DMS153 treated with DMSO at 0.1 percent for 48 hours (cell line): ENCODE data around the gene KCNH6.

ENCODE experiments used
- DNase-seq: peaks from one replicate; lab custom pipeline; 2025; ENCODE audit not compliant: unreplicated experiment; lab: John Stamatoyannopoulos, UW

The KCNH6 gene

GRCh38 chr17:63523253-63523855 is at the start of gene KCNH6:
Gene KCNH6, plus strand, starts transcription at chr17:63523358. Its CDS starts 56 bp downstream, at chr17:63523414.
- peak; percentile 84 for DNase-seq

GRCh38 chr17:63474174-63474573 is 49.0 kb upstream of the KCNH6 start:
- peak; percentile 55 for DNase-seq

DNA sequence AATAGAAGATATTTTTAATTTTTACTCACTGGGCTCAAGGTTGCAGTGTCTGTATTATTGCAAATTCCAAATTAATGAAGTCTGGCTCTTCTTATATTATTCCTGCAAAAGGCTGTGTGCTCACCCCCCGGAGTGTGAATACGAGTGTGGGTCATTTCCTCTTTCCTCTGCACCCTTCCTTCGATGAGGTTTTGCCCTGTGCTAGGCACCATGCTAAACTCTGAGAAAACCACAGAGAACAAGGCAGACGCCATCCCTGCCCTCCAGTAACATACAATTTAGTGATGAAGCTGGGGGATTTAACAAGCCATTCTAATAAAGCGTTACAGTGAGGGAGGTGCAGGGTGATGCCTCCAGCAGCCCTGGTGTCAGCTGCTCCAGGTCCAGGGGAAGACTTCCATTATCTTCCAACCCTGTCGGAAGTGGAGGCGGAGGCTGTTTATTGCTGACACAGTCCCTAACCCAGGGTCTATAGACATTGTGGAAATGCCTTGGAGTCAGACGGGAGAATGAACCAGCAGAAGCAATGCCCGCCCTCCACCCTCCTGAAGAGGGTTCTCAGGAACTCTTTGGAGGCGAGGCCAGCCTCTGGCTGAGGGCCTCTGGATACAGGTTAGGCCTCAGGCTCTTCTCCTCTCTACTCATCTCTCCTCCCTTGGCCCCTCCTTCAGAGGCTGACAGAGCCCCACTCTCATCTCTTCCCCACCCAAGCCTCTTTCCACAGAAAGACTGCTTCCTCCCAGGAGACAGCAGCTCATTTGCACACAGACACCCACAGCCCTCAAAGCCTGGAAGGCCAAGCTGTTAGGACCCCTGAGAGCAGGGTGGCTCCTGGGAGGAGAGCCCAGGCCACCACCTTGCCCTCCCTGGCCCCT is 48.3 kb upstream of the KCNH6 start:
- no peak for DNase-seq

- DNase-seq = no peak
These were observed 47.4 kb upstream of the KCNH6 start for GRCh38 chr17:63475491-63476412.

- DNase-seq = no peak
These were observed 46.7 kb upstream of the KCNH6 start for GRCh38 chr17:63476459-63476853.

- peak; percentile 60 for DNase-seq
These were observed 46.2 kb upstream of the KCNH6 start, which contains the start of gene ACE for GRCh38 chr17:63476854-63477479. Gene ACE, plus strand, starts transcription at chr17:63477061. Its CDS starts 34 bp downstream, at chr17:63477095.

- peak; percentile 11 for DNase-seq
These were observed 45.4 kb upstream of the KCNH6 start for GRCh38 chr17:63477480-63478440.

GRCh38 chr17:63478814-63479494 is 44.2 kb upstream of the KCNH6 start:
- DNase-seq = peak; percentile 25

DNA sequence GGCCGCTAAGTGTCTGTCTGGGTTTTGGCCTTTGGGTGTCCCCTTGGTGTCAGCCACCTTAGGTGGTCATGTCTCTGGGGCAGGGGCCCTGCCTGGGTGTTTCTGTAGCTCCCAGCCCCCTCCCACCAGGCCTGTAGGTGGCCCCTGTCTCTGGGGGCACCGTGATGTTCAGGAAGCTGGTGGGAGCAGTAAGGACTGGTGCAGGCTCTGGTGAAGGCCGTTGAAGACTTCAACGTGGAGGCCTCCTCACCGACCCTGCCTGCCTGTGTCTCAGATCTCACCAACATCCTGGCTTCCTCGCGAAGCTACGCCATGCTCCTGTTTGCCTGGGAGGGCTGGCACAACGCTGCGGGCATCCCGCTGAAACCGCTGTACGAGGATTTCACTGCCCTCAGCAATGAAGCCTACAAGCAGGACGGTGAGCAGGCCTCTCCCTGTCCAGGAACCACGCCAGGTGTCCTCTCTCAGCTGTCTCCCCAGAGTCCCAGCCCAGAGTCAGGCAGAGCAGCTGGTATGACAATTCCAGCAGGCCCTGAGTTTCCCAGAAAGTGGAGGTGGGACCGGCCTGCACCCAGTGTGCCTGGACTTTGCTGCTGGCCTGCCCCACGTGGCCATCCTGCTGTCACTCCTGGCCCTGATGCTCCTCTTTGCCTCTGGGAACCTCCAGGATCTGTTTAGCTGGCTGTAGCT is 43.5 kb upstream of the KCNH6 start:
- peak; percentile 23 for DNase-seq

- no peak for DNase-seq
These were observed 42.9 kb upstream of the KCNH6 start for GRCh38 chr17:63480192-63480784.

- peak; percentile 85 for DNase-seq
These were observed 42.2 kb upstream of the KCNH6 start for GRCh38 chr17:63480826-63481487.

DNA sequence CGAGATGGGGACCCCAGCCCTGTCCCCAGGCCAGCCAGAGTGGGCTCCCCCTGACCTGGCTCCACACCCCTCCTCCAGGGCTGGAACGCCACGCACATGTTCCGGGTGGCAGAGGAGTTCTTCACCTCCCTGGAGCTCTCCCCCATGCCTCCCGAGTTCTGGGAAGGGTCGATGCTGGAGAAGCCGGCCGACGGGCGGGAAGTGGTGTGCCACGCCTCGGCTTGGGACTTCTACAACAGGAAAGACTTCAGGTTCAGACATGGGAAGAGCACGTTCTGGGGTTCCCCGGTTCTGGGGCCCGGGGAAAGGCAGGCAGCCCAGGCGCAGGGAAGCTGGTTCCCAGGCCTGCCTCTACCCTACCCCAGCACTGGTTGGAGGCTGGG is 41.7 kb upstream of the KCNH6 start:
- no peak for DNase-seq

- DNase-seq = no peak
These were observed 40.6 kb upstream of the KCNH6 start for GRCh38 chr17:63482509-63482908.

GRCh38 chr17:63483038-63483437 is 40.1 kb upstream of the KCNH6 start:
- DNase-seq = no peak

GRCh38 chr17:63483655-63484575 is 39.2 kb upstream of the KCNH6 start:
- DNase-seq = no peak

DNA sequence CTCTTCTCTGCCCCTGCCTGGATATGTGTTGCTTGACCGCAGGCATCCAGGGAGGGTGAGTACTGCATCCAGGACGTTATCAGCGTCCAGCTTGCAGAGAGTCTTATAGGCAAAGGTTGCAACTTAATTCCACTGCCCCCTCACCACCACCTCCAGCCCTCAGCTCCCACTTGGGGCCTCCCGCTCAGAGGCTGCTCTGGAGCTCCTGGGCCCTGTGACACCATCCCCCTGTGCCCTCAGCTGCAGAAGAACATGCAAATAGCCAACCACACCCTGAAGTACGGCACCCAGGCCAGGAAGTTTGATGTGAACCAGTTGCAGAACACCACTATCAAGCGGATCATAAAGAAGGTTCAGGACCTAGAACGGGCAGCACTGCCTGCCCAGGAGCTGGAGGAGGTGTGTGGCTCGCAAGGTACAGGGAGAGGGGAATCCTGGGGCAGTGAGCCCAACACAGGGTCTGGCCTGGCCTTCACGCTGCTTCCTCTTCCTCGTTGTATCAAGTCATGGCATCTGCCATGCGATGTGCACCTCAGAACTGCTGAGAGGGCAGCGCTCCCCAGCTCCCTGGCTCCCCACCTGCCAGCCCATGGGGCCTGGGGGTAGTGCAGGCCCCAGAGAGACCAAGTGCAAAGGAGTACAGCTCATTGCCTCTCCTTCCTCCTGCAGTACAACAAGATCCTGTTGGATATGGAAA is 36.7 kb upstream of the KCNH6 start:
- DNase-seq = no peak
